Epithelial cell of esophagus (primary cell): ENCODE results near the gene GALM.

Experiments
- DNase-seq: peaks from one replicate; pipeline ENCODE4 v3.0.0; 2010; ENCODE audit warnings: low read depth
- H3K4me3 ChIP-seq: 2 replicates; pipeline ENCODE4 v1.5.1; 2011; ENCODE audit warnings: mild to moderate bottlenecking, low read length, control low read depth
- TF ChIP-seq, protein P1 (sequence below): IDR thresholded peaks from 2 replicates; pipeline ENCODE4 v1.5.1; 2011; ENCODE audit warnings: low read depth, mild to moderate bottlenecking, low read length, control low read depth, inconsistent platforms; ENCODE audit not compliant: insufficient read depth; ENCODE audit errors: missing control alignments

Gene GALM

DNA sequence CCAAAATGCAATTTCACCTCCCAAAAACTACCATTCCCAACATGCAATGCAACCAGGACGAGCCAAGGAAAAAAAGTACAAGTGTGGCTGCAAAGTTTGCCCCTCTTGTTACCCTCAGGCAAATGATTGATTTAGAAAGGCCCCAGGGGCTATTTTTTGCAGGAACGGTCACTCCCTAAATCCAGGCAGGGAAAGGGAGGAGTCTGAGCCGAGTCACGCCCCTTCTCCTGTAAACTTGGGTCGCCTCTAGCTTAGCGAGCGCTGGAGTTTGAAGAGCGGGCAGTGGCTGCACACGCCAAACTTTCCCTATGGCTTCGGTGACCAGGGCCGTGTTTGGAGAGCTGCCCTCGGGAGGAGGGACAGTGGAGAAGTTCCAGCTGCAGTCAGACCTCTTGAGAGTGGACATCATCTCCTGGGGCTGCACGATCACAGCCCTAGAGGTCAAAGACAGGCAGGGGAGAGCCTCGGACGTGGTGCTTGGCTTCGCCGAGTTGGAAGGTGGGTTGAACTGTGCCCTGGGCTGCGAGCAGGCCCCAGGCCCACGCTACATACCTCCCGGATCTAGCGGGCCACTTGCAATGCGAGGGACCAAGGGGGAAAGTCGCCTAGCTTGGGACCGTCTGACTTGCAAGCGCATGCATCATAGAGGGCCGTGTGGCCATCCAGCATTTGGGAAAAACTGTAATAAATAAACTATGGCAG lies at the start of gene GALM:
TSS of gene GALM (plus strand) at position 261 of the 702 bp plus-strand sequence. CDS start at position 309, 48 bp downstream.
- H3K4me3 ChIP-seq, result peak within 1 kb of the TSS; percentile 59
- DNase-seq, result peak; percentile 47

DNA sequence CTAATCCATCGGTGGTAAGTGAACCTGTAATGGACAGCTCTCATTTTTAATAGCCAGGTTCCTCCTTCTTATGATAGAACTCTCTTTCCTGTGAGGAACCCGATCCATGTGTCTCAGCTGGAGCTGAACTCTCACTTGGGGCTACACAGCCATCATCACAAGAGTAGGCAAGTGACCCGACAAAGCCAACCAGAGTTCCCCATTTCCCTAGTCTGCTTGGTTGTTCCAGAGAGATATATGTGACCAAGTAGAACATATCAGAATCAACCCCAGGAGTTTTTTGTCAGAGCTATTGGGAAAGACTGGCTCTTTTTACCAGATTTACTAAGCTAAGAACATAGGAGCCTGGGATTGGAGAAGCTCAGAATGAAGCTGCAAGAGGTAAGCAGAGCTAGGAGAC lies 48.6 kb upstream of the GALM start:
- DNase-seq, result no peak
- no peak overlapping the region for H3K4me3 ChIP-seq
- TF ChIP-seq, protein P1, sequence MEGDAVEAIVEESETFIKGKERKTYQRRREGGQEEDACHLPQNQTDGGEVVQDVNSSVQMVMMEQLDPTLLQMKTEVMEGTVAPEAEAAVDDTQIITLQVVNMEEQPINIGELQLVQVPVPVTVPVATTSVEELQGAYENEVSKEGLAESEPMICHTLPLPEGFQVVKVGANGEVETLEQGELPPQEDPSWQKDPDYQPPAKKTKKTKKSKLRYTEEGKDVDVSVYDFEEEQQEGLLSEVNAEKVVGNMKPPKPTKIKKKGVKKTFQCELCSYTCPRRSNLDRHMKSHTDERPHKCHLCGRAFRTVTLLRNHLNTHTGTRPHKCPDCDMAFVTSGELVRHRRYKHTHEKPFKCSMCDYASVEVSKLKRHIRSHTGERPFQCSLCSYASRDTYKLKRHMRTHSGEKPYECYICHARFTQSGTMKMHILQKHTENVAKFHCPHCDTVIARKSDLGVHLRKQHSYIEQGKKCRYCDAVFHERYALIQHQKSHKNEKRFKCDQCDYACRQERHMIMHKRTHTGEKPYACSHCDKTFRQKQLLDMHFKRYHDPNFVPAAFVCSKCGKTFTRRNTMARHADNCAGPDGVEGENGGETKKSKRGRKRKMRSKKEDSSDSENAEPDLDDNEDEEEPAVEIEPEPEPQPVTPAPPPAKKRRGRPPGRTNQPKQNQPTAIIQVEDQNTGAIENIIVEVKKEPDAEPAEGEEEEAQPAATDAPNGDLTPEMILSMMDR, result no peak

More for the DNA sequence above, at the start of gene GALM:
- TF ChIP-seq, protein P1, result no peak

DNA sequence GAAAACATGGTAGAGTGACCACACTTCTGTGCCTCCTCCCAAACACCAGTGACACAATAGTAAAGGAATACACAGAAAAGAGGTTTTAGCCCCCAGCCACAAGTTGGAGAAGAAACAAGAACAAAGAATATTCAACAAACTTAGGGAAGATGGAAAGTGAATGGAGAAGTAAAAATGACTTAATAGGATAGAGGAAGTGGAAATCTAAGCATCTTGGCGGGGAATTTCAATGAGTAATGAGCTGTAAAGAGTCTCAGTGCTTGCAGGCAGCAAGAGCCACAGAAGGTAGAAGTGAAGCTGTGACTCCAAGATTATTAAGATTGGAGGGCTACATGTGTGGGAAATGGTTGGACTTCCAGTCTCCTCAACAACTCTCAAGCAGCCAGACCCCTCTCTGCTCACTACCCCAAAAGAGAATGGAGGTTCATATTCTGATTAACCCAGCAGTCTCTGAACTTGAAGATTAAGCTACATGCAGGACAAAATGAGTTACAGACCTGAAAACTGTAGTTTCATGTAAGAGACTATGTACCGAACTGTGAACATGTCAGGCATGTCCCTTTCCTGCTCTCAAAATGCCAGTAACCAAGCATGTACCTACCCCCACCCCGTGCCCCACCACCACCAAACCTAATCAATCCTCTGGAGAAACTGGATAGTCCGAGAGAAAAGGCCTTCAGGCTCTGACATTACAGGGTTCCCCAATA lies 46.3 kb upstream of the GALM start:
- TF ChIP-seq, protein P1, result no peak
- peak; percentile 33 for DNase-seq

DNA sequence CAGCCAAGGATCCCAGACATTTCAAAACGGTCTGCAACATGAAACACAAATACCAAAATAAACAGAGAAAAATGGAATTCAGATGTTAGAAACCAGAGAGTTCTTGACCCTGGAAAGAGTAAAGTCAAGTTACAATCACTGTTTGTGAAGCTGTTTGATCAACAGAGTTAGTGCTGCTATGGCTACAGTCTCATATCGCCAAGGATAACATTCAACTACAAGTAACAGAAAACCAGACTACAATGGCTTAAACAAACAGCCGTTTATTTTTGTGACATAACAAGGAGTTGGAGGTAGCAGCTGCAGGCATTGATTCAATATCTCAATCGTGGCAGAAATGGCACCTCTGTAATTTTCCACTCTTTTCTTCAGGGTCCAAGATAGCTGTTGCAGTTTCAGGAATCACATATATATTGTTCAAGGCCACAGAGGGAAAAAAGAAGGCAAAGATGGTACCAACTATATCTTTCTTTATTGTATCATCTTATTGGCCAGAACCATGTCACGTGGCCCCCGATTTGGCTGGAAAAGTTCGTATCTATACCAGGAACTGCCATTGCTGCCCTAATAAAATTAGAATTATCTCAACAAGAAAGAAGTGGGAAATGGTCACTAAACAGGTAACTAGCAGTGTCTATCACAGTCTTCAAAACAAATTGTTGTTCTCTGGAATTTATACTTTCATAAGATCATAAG lies 45.5 kb upstream of the GALM start:
- no peak for DNase-seq
- no peak overlapping the region for H3K4me3 ChIP-seq
- TF ChIP-seq, protein P1, result no peak

More for the DNA sequence above, 46.3 kb upstream of the GALM start:
- H3K4me3 ChIP-seq, result no peak overlapping the region

DNA sequence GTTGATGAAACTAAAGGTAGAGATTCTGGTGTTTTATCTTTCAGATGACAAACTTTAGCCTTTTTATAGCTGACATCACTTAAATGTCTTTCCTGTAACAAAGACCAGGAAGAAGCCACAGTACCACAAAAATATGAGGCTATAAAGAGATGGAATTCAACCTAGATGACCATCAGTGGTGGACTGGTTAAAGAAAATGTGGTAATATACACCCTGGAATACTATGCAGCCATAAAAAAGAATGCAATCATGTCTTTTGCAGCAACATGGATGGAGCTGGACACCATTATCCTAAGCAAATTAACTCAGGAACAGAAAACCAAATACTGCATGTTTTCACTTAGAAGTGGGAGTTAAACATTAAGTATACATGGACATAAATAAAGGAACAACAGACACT lies 44.9 kb upstream of the GALM start:
- TF ChIP-seq, protein P1, result no peak
- no peak overlapping the region for H3K4me3 ChIP-seq
- DNase-seq, result no peak

DNA sequence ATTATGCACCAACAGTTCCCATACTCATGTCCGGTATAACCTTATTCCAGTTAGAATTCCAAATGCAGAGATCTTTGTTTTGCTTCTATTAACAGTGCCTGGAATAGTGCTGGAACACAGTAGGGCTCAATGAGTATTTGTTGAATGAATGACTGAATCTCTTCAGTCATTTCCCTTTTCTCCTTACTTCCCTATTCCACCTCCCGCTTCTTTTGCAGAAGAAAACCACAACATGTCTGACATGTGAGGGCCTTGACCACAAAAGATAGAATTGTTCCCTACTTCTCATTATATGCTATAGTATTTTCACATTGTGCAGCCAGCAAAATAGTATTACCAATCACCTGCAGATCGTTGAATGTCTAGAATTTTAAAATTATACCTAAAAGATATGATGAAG lies 43.7 kb upstream of the GALM start:
- TF ChIP-seq, protein P1, result no peak
- DNase-seq, result no peak

More for the DNA sequence above, 43.7 kb upstream of the GALM start:
- H3K4me3 ChIP-seq, result no peak overlapping the region
